Measurements from ENCODE around the gene FOXE3. TPM values are rescaled to one million over a fixed set of nuclear protein-coding genes. Genes with fewer than 3 reads are reported as not detected.

The FOXE3 gene
- total and polyA plus RNA-seq, 10 of the 15 experiments (the other 5 are each of a cell fraction or from before 2014, with no cell fraction given), result 0.13 TPM; not detected in 9

DNA sequence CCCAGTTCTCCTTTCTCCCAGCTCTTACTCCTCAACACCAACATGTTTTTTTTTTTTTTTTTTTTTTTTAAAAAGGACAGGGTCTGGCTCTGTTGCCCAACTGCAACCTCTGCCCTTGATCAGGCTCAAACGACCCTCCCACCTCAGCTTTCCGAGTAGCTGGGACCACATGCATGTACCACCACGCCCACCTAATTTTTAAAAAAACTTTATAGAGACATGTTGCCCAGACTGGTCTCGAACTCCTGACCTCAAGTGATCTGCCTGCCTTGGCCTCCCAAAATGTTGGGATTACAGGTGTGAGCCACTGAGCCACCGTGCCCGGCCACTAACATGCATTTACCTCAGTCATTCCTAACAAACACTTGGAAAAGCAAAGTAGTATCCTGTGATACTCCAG, 31.1 kb upstream of the FOXE3 start:
- H3K4me3 ChIP-seq, result no peak overlapping the region
- H3K4me1 ChIP-seq (ENCODE audit: control insufficient read depth, insufficient read depth, low read length), result no peaks in the 10 kb centered on the region
- 93% methylated on average over 6 of the region's 6 CpGs for WGBS (ENCODE audit: insufficient coverage, insufficient replicate concordance, low lambda C conversion rate, missing lambda C conversion rate)
- no peak for DNase-seq (ENCODE audit: low read depth, low spot score)
- FAIRE-seq, result no peak
- H2AFZ ChIP-seq (ENCODE audit: control insufficient read depth, low read depth, low read length), result no peak overlapping the region
- no peak overlapping the region for H3K9ac ChIP-seq (ENCODE audit: control insufficient read depth, insufficient read depth, low read length)
- ATAC-seq, result no peak
- POLR2A ChIA-PET, result no interaction called here
- no peaks in the 10 kb centered on the region for H3K27me3 ChIP-seq (replicated peaks in 1 of 2; ENCODE audit: control insufficient read depth in 2 of 2, insufficient read depth in 2 of 2, low read length in 1 of 2)
- no peaks in the 10 kb centered on the region for H4K20me1 ChIP-seq (ENCODE audit: control insufficient read depth, insufficient read depth)
- H3K9me3 ChIP-seq (replicated peaks; ENCODE audit: control insufficient read depth, insufficient read depth, low read length), result no peaks in the 10 kb centered on the region
- no peak for TF ChIP-seq RUNX3 (IDR thresholded peaks at IDR 0.05; ENCODE audit: low read length)
- TF ChIP-seq SREBF1 (IDR thresholded peaks at IDR 0.05; ENCODE audit: low read length), result no peak
- TF ChIP-seq NFXL1 (IDR thresholded peaks at IDR 0.05; ENCODE audit: borderline replicate concordance), result no peak
- TF ChIP-seq, protein P1, sequence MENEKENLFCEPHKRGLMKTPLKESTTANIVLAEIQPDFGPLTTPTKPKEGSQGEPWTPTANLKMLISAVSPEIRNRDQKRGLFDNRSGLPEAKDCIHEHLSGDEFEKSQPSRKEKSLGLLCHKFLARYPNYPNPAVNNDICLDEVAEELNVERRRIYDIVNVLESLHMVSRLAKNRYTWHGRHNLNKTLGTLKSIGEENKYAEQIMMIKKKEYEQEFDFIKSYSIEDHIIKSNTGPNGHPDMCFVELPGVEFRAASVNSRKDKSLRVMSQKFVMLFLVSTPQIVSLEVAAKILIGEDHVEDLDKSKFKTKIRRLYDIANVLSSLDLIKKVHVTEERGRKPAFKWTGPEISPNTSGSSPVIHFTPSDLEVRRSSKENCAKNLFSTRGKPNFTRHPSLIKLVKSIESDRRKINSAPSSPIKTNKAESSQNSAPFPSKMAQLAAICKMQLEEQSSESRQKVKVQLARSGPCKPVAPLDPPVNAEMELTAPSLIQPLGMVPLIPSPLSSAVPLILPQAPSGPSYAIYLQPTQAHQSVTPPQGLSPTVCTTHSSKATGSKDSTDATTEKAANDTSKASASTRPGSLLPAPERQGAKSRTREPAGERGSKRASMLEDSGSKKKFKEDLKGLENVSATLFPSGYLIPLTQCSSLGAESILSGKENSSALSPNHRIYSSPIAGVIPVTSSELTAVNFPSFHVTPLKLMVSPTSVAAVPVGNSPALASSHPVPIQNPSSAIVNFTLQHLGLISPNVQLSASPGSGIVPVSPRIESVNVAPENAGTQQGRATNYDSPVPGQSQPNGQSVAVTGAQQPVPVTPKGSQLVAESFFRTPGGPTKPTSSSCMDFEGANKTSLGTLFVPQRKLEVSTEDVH (IDR thresholded peaks at IDR 0.05; ENCODE audit: low read depth, partially characterized antibody), result no peak
- no peak for TF ChIP-seq GABPA (IDR thresholded peaks at IDR 0.05; ENCODE audit: low read depth)
- TF ChIP-seq ZNF622 (IDR thresholded peaks at IDR 0.05), result no peak
- no peak for TF ChIP-seq RB1 (IDR thresholded peaks at IDR 0.05; ENCODE audit: borderline replicate concordance)
- TF ChIP-seq MTA2 (IDR thresholded peaks at IDR 0.05; ENCODE audit: low read depth), result no peak
- no peak for TF ChIP-seq LARP7 (IDR thresholded peaks at IDR 0.05)
- no peak for TF ChIP-seq KDM1A (IDR thresholded peaks at IDR 0.05; ENCODE audit: borderline replicate concordance)
- TF ChIP-seq, protein P2, sequence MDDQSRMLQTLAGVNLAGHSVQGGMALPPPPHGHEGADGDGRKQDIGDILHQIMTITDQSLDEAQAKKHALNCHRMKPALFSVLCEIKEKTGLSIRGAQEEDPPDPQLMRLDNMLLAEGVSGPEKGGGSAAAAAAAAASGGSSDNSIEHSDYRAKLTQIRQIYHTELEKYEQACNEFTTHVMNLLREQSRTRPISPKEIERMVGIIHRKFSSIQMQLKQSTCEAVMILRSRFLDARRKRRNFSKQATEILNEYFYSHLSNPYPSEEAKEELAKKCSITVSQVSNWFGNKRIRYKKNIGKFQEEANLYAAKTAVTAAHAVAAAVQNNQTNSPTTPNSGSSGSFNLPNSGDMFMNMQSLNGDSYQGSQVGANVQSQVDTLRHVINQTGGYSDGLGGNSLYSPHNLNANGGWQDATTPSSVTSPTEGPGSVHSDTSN (IDR thresholded peaks at IDR 0.05; ENCODE audit: insufficient replicate concordance, low read depth, low read length), result no peak
- TF ChIP-seq TCF3 (IDR thresholded peaks at IDR 0.05; ENCODE audit: borderline replicate concordance, insufficient read depth, low read depth, low read length), result no peak
- peaks cover 2 to 9% of the 10 kb centered on the region in 2 experiments; a peak in 3 of 4 replicates for H3K36me3 ChIP-seq (ENCODE audit: control insufficient read depth in 2 of 2, insufficient read depth in 2 of 2, low read length in 1 of 2)
- CTCF ChIA-PET, result interaction anchor here (0.8 to 3.0 kb wide), 2 partner anchors 195 to 341 kb away, joined by 5 to 11 read pairs; no protein-coding TSS in a partner anchor
- intact Hi-C loops (cut with micrococcal nuclease; ENCODE audit: unreplicated experiment) (no loop called here), in situ Hi-C loops (cut with MboI) (loop anchor here (5.0 kb wide), 1 partner anchor 327 kb away; no protein-coding TSS in a partner anchor)
- H3K4me2 ChIP-seq (ENCODE audit: control insufficient read depth, insufficient read depth), result no peak overlapping the region
- no TSS peak for BruUV-seq (replicated peaks)
- H3K27ac ChIP-seq (ENCODE audit: control insufficient read depth, insufficient read depth), result no peak overlapping the region
- no peaks in the 10 kb centered on the region for H3K79me2 ChIP-seq (ENCODE audit: control insufficient read depth, insufficient read depth, low read length)
- RAD21 ChIA-PET (ENCODE audit: unreplicated experiment), result no interaction called here
- SMC1A ChIA-PET (ENCODE audit: uncharacterized antibody, unreplicated experiment), result interaction anchor here (0.6 kb wide), 1 partner anchor 279 kb away, joined by 3 read pairs; no protein-coding TSS in a partner anchor
